Measurements from ENCODE around the gene FAM222B.
A peak's percentile ranks its signal among the peaks of the same experiment; 100 is the strongest.
"Not testable (repeated sequence)": the region's sequence is repeated elsewhere in the genome, so short reads cannot be mapped to it uniquely, and the experiment has no call there.

Gene FAM222B

DNA sequence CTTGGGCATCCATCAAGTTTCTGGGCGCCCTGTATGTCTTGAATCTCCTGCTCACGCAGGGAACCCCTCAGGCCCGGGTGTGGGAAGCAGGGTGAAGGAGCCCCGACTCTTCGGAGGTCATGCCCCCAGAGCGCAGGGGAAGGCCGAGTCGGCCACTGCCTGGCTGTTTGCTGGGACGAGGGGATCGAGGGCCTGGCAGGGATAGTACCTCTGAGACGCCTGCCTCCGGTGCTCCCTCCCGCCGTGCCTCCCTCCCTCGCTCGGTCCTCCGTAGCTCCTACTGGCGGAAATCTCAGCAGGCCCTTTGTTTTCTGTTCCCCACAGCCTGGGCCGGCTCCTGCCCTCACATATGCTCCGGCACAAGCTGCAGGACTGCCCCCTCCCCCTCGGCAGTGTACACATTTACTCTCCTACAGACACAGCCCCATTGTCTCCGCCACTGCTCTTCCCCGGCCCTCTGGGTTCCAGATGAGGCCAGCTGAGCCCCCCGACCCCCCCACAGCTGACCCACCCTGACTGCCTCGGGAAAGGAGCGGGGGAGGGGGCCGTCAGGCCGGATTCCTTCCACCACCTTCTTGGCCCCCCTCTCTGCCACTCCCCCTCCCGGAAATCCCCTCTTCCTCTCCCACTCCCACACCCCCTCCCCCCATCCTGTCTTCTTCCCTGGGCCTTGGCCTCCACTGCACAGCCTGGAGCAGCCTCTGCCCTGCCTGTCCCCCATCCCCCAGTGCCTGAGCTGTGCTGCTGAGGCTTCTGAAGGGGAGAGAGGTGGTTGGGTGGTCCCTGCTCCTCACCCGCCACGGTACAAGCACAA is 97.4 kb downstream of the FAM222B start:
- peak; percentile 56 for DNase-seq

DNA sequence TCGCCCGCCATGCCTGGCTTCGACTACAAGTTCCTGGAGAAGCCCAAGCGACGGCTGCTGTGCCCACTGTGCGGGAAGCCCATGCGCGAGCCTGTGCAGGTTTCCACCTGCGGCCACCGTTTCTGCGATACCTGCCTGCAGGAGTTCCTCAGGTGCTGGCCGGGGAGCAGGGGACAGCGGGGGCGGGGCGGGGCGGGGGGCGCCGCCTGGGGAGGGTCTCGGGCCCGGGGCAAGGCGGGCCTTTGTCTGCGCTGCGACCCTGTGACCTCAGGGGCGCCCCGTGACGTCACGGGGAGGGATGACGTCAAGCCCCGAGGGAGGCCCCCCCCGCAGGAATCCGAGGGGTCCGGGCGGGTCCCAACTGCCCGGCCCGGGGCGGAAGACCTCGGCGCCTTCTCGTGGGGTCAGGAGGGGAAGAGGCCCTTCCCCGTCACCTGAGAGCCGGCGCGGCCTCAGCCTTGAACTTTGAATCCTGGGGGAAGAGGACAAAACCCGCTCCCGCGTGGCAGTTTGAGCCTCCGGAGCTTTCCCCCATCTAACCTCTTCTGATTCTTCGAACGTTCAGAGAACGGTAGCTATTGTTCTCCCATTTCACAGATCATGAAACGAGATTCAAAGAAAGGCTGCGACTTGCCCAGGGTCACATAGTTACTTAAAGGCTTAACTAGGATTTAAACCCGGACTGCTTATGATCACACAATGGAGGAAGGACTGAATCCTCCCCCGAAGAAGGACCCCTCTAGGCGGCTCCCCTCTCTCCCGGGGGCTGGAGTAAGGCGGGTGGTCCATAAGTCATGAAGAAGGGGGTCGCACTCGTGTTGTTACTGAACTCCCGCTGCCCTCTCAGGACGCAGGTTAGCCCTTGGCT is 98.3 kb downstream of the FAM222B start:
- DNase-seq, result peak; percentile 60

DNA sequence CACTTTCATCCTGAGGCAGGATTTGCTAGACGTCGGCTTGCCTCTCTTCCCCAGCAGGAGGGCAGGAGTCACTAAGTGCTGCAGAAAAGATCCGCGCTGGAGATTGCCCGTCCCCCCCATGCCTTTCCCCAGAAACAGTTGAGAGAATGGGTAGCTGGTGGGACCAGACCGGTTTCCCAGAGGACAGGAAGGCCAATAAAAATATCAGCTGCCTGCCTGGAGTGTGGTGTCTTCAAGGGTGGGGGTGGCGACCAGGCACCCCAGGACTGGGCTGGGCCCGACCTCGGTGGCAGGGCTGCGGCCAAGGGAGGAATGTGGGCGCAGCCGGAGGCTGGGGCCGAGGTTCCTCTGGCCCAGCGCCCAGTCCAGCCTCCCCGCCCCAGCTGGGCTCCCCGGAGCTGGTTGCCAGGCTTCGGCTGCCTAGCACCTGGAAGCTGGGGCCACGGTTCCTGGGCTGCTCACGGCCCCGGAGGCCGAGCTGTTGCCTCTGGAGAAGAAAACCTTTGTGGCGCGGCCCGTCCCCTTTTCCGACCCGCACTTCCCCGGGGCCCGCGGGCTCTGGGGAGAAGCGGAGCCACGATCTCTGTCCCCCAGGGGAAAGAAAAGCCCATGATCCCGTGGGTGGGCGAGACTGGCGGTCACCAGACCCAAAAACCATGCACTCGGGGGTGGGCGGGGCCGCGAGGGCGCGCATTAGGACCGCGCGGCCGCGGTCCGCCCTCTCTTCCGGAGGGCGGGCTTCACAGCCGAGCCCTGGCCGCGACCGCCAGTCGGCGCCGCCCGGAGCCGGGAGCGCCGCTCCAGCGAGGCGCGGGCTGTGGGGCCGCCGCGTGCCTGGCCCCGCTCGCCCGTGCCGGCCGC is 99.1 kb downstream of the FAM222B start, which contains the start of gene TRAF4:
Gene TRAF4 (plus strand): TSS at position 769 of the 861 bp plus-strand sequence. CDS start 102 bp downstream, outside the sequence.
- peak; percentile 83 for DNase-seq

- DNase-seq, result no peak
These were observed 100.9 kb downstream of the FAM222B start for GRCh38 chr17:28741358-28742349.

DNA sequence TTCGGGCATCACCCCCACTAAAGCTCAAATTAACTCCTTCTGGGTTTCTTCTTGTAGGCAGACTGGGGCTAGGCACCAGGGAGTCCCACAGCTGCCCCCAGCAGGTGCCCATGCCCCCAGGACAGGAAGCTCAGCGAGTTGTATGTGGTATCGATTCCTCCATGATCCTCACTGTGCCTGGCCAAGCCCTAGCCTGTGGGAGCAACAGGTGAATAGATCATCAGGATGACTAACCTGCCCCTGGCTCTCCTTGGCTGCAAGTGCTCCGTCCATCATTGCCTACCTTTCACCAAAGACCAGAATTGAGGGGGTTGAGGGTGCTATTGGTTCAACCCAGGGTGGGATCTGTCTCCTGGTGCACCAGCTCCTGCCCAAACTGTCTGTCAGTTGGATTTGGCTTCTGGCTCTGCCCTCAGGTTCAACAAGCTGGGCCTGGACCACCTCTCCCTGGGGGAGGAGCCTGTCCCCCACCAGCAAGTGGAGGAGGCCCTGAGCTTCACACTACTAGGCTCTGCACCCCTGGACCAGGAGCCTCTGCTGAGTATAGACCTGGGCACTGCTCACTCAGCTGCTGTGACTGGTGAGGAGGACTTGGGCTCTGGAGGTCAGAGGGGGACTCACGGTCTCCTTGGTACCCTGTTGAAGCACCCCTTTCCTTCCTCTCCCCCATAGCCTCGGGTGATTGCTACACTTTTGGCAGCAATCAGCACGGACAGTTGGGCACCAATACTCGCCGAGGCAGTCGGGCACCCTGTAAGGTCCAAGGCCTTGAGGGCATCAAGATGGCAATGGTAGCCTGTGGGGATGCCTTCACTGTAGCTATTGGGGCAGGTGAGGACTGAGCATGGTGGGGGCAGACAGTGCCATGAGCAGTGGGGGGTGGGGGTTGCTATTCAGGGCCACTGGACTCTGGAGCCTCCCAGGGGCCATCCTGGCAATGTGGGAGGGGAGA is 101.9 kb downstream of the FAM222B start:
- DNase-seq, result no peak

GRCh38 chr17:28738680-28739384 is 103.8 kb downstream of the FAM222B start:
- DNase-seq, result no peak

DNA sequence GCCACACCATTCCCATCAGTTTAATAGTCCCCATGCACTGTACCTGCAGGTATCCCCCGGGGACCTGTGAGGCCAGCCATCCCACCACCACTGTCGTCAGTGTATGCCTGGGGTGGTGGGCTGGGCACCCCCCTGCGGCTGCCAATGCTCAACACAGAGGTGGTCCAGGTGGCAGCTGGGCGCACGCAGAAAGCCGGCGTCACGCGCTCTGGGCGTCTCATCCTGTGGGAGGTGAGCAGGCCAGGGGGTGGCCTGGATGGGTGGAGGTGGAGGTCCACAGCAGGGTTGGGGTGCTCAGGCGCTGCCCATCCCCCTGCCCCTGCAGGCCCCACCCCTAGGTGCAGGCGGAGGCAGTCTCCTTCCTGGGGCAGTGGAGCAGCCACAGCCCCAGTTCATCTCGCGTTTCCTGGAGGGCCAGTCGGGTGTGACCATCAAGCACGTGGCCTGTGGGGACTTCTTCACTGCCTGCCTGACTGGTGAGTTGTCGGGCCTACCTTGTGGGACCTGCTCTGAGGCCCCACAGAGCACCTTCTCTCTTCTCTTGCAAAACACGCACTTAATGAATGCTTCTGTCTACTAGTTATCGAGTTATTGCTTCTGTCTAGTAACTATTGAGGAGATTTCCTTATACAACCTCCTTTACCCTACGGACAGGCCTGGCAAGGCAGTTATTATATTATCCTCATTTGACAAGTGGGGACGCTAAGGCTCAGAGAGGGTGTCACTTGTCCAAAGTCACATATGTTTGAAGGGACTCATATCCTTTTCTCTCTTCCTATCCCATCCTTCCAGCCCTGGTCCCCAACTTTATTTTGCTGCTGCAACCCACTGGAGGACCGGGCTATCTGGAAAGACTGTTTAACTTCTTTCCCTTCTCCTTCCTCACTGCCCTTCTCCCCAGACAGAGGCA is 104.6 kb downstream of the FAM222B start:
- DNase-seq, result no peak

DNA sequence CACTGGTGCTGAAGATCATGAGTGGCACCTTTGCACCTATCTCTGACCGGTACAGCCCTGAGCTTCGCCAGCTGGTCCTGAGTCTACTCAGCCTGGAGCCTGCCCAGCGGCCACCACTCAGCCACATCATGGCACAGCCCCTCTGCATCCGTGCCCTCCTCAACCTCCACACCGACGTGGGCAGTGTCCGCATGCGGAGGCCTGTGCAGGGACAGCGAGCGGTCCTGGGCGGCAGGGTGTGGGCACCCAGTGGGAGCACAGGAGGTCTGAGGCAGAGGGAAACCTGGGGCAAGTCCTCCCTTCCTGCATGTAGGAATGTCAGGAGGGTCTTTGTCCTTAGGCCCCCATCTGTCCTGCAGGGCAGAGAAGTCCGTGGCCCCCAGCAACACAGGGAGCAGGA is 105.3 kb downstream of the FAM222B start:
- DNase-seq, result no peak

DNA sequence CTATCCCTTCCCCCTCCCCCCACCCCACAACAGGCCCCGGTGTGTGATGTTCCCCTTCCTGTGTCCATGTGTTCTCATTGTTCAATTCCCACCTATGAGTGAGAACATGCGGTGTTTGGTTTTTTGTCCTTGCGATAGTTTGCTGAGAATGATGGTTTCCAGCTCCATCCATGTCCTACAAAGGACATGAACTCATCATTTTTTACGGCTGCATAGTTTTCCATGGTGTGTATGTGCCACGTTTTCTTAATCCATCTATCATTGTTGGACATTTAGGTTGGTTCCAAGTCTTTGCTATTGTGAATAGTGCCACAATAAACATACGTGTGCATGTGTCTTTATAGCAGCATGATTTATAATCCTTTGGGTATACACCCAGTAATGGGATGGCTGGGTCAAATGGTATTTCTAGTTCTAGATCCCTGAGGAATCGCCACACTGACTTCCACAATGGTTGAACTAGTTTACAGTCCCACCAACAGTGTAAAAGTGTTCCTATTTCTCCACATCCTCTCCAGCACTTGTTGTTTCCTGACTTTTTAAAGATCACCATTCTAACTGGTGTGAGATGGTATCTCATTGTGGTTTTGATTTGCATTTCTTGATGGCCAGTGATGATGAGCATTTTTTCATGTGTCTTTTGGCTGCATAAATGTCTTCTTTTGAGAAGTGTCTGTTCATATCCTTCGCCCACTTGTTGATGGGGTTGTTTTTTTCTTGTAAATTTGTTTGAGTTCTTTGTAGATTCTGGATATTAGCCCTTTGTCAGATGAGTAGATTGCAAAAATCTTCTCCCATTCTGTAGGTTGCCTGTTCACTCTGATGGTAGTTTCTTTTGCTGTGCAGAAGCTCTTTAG is 106.4 kb downstream of the FAM222B start:
- DNase-seq, result not testable (repeated sequence)

DNA sequence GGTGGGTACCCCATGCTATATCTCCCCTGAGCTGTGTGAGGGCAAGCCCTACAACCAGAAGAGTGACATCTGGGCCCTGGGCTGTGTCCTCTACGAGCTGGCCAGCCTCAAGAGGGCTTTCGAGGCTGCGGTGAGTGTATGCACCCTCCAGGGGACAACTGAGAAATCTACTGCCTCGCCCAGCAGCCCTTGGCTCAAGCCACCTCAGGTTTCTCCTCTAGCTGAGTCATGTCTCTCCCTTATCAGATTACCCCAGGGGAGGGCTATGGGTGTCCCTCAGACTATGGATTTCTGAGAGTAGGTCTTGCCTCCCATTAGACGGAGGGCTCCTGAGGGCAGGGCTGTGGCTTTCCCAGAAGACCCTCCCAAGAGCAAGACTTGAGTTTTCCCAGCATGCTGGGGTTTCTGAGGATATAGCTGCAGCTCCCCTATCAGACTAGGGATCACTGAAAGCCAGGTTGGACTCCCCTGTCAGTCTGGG is 107.3 kb downstream of the FAM222B start:
- DNase-seq, result no peak

DNA sequence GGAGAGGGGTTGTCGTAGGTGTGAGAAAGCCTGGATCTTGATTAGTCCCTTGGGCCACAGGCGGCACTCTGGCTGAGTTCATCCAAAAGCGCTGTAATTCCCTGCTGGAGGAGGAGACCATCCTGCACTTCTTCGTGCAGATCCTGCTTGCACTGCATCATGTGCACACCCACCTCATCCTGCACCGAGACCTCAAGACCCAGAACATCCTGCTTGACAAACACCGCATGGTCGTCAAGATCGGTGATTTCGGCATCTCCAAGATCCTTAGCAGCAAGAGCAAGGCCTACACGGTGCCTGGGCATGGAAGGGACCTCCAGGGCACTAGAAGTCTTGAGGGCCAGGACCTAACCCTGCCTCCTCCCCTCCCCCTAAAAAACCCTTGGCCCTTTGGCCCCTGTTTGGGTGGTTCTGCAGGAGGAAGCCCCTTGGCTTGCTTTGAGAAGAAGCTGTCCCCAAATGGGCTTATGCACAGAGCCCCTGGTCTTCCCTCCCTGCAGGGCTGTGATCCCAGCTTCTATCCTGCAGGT is 107.8 kb downstream of the FAM222B start:
- DNase-seq, result no peak

GRCh38 chr17:28733346-28733745 is 109.2 kb downstream of the FAM222B start:
- no peak for DNase-seq

- DNase-seq, result no peak
These were observed 112.7 kb downstream of the FAM222B start for GRCh38 chr17:28729950-28730330.

DNA sequence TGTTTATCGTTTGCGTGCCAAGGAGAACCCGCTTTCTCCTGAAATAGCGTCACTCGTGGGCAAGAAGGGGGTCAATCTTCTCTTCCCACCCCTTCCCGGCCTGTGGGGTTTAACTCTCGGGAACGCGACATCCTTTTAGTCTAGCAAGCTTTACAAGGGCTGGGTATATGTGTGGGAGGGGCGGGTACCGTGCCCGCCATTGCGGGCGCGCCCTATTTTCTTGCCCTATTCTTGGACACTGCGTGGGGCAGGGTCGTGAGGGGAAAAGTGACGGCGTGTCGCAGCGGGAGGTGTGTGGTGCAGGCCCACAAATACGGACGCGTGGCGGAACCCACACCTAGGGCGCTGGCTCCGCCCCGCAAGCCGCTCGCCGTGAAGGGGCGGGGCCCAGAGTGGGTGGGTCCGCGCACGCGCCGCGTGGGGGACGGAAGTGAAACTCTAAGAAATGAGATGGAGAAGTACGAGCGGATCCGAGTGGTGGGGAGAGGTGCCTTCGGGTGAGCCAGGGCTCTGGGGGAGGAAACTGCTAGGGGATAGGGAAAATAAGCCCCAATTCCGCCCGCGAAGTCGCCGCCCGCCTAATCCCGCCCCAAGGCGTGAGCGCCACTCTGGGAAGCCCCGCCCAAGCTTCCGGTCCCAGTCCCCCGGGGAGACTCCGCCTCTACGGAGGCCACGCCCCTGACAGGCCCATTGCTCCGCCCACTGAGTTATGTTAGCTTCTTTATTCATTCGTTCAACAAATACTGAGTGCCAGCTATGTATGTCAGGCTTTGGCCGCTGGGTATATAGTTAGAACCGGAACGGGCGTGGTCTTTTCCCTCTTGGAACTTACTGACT is 114.0 kb downstream of the FAM222B start, which contains the start of gene NEK8:
Gene NEK8 (plus strand): TSS at position 425 of the 837 bp plus-strand sequence. CDS start 26 bp downstream, at position 451.
- peak; percentile 89 for DNase-seq

DNA sequence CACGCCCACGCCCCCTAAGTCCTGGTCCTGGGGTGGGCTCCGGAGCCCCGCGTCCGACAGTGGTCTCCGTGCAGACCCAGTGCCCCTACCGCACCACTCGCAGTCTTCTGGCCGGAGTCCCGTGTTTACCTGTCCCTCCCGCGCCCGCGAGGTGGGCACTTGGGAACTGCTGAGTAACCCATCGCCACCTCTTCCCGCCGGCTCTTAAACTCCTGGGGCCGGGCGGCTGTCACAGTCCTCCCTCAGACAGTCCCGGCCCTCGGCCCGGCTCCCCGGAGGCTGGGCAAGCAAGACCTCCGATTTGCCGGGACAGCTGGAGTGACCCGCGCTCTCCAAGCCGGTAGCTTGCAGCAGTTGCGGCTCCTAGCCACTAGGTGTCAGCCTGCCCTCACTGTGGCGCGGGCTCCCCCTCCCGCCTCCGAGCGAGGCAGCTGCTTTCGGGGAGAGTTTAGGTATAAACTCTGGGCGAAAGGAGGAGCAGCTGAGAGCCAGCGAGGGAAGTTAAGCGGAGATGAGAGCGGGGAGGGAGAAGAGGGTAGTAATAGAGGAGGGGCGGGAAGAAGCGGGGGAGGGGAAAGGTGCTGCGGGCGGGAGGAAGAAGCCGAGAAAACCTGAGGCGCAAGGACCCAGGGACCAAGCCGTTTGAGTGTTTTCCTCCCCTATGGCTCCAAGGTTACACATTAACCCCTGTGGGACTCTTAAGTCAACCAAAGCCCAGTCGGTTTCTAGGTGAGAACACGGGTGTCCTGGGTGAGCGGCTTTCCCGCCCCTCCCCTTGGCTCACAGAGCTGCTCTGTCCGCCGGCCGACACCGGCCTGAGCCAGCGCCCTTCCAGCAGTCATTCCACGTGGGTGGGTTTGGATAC is 115.7 kb downstream of the FAM222B start:
- peak; percentile 93 for DNase-seq

Data from fibroblast of skin of abdomen (primary cell).